ENCODE data around the gene HAPLN2. TPM values are rescaled to one million over a fixed set of nuclear protein-coding genes. Genes with fewer than 3 reads are reported as not detected.

HAPLN2 gene
- total and polyA plus RNA-seq, 2 of the 8 experiments (the other 6 are each of a cell fraction or from before 2014, with no cell fraction given), result 0.19 to 0.51 TPM

DNA sequence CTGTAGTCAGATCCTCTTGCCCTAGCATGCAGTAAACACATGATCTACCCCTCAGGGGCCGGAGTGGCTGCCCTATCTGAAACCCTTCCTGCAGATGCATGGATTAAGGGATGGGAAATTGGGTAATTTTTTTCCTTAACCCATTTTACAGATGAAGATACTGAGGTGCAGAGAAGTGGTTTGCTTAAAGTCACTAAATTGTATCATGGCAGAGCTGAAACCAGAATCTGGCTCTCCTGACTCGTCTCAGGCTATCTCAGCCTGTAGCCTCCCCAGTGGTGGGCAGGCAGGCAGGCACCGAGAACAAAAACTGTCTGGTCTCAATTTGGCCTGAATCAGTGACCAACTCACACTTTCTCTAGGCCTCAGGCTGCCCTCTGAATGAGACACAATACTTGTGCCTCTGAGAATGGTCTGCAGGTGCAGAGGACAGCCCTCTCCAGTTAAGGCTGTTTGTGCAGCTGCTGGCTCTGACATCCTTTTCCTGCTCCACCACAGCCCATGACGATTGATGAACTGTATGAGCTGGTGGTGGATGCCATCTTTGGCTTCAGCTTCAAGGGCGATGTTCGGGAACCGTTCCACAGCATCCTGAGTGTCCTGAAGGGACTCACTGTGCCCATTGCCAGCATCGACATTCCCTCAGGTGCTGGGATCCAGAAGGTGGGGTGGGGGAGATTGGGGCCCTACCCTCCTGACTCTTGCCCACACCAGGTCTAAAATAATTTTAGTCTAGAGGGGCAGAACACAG lies 26.1 kb upstream of the HAPLN2 start:
- Histone ChIP-seq H3K27ac (ENCODE audit: low read depth, low read length) (no peak overlapping the region), H2BK20ac (ENCODE audit: low read length) (no peak overlapping the region), H2BK12ac (ENCODE audit: low read depth, low read length) (no peak overlapping the region), H2AFZ (ENCODE audit: low read length) (no peak overlapping the region), H2BK15ac (ENCODE audit: low read length) (no peak overlapping the region), H3K9ac (replicated peaks in 1 of 4; ENCODE audit: extremely low read depth in 1 of 4, low read depth in 3 of 4, low read length in 3 of 4) (no peak overlapping the region), H3K23me2 (ENCODE audit: low read depth, low read length) (peaks cover 10% of the 10 kb centered on the region), H3K36me3 (ENCODE audit: control insufficient read depth in 2 of 4, insufficient read depth in 4 of 4, low read length in 3 of 4) (peaks cover 16 to 49% (median 36%) of the 10 kb centered on the region in 4 experiments), H3K23ac (ENCODE audit: insufficient read length) (no peak overlapping the region), H3K14ac (ENCODE audit: insufficient read length) (no peak overlapping the region), H3K56ac (replicated peaks; ENCODE audit: insufficient read length, low read depth, low read length) (no peak overlapping the region), H3K9me3 (ENCODE audit: insufficient read depth in 2 of 2, low read depth in 1 of 2, low read length in 1 of 2) (no peaks in the 10 kb centered on the region), H2BK120ac (replicated peaks; ENCODE audit: low read depth, low read length) (no peak overlapping the region), H2AK5ac (ENCODE audit: low read depth, low read length) (no peak overlapping the region), H3K79me2 (ENCODE audit: control insufficient read depth in 1 of 2, insufficient read depth in 2 of 2, low read length in 2 of 2) (no peaks in the 10 kb centered on the region), H4K91ac (replicated peaks; ENCODE audit: insufficient read length, low read length) (no peak overlapping the region), H2BK5ac (ENCODE audit: low read depth, low read length) (no peak overlapping the region), H3K4me1 (replicated peaks in 1 of 4; ENCODE audit: control insufficient read depth in 3 of 4, insufficient read depth in 4 of 4, low read length in 3 of 4) (peaks cover 0 to 10% (median 2%) of the 10 kb centered on the region in 4 experiments; a peak in 4 of 7 replicates), H3K4me3 (ENCODE audit: extremely low read depth in 1 of 4, insufficient read depth in 2 of 4, low read depth in 3 of 4, low read length in 4 of 4) (peak overlapping the region in 1 of 4 experiments; percentile 76; a peak in 2 of 8 replicates), H3K18ac (ENCODE audit: extremely low read depth, low read length) (no peak overlapping the region), H3K27me3 (replicated peaks in 1 of 4; ENCODE audit: control insufficient read depth in 3 of 4, extremely low read depth in 1 of 4, insufficient read depth in 3 of 4, low read length in 3 of 4) (no peaks in the 10 kb centered on the region), H4K8ac (ENCODE audit: extremely low read depth, insufficient read depth, low read length) (no peak overlapping the region), H4K20me1 (replicated peaks in 1 of 2; ENCODE audit: control insufficient read depth in 1 of 2, insufficient read depth in 2 of 2, low read length in 2 of 2) (peaks cover 0 to 5% of the 10 kb centered on the region in 2 experiments), H3K79me1 (ENCODE audit: low read depth, low read length) (0 out of 2 replicates have a peak, but pooled peaks cover 2% of the 10 kb centered on the region), H3K4ac (replicated peaks; ENCODE audit: insufficient read length, low read depth, low read length) (no peak overlapping the region), H4K5ac (ENCODE audit: insufficient read length, low read depth, low read length) (no peak overlapping the region), H3K4me2 (ENCODE audit: insufficient read depth in 1 of 2, low read depth in 2 of 2, low read length in 2 of 2) (peak overlapping the region; percentile 68 to 90; a peak in 3 of 4 replicates)
- 93% methylated on average over 8 of the region's 8 CpGs; no CpG with 5 or more reads in 1 of the 2 experiments for WGBS, 2 experiments (ENCODE audit: extremely low coverage in 1 of 2, insufficient coverage in 1 of 2, insufficient read length in 1 of 2, insufficient replicate concordance in 2 of 2, low coverage in 1 of 2, low lambda C conversion rate in 2 of 2, missing lambda C conversion rate in 1 of 2)
- CTCF ChIA-PET (ENCODE audit: partially characterized antibody), result interaction anchor here (0.7 to 5.3 kb wide), 12 partner anchors 8 to 142 kb away, joined by 3 to 45 read pairs (median 4); partner anchors contain the start of genes GPATCH4, HAPLN2 and MEF2D
- POLR2A ChIA-PET (ENCODE audit: partially characterized antibody), result interaction anchor here (0.7 to 5.1 kb wide), 16 partner anchors 8 to 166 kb away, joined by 3 to 66 read pairs (median 4); partner anchors contain the start of genes CRABP2, GPATCH4, MEF2D and NES
- no peak for DNase-seq (ENCODE audit: low read depth in 1 of 2, low spot score in 2 of 2)
- no peak for FAIRE-seq
- TF ChIP-seq MAFK (IDR thresholded peaks at IDR 0.05; ENCODE audit: low read depth, low read length), result no peak
- TF ChIP-seq SIX5 (IDR thresholded peaks at IDR 0.05; ENCODE audit: low read depth, low read length), result no peak
- TF ChIP-seq KDM5A (IDR thresholded peaks at IDR 0.05; ENCODE audit: low read length), result no peak
- TF ChIP-seq RNF2 (IDR thresholded peaks at IDR 0.05; ENCODE audit: borderline replicate concordance, low read depth, low read length, missing control alignments, poor library complexity, severe bottlenecking), result no peak
- peak in 1 of 2 experiments; percentile 8; a peak in 1 of 3 replicates for TF ChIP-seq POLR2A (IDR thresholded peaks at IDR 0.05; ENCODE audit: control extremely low read depth in 1 of 2, low read depth in 2 of 2, low read length in 2 of 2)
- TF ChIP-seq TAF1 (IDR thresholded peaks at IDR 0.05; ENCODE audit: low read depth, low read length), result no peak
- no peak for TF ChIP-seq SP4 (IDR thresholded peaks at IDR 0.05; ENCODE audit: low read length)
- TF ChIP-seq, protein P1, sequence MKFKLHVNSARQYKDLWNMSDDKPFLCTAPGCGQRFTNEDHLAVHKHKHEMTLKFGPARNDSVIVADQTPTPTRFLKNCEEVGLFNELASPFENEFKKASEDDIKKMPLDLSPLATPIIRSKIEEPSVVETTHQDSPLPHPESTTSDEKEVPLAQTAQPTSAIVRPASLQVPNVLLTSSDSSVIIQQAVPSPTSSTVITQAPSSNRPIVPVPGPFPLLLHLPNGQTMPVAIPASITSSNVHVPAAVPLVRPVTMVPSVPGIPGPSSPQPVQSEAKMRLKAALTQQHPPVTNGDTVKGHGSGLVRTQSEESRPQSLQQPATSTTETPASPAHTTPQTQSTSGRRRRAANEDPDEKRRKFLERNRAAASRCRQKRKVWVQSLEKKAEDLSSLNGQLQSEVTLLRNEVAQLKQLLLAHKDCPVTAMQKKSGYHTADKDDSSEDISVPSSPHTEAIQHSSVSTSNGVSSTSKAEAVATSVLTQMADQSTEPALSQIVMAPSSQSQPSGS (IDR thresholded peaks at IDR 0.05; ENCODE audit: low read length), result no peak
- TF ChIP-seq BCL11A (IDR thresholded peaks at IDR 0.05; ENCODE audit: low read depth in 2 of 2, low read length in 2 of 2), result no peak
- peak; percentile 14; the same call in 1 of the 2 replicates for TF ChIP-seq POLR2AphosphoS5 (IDR thresholded peaks at IDR 0.05; ENCODE audit: low read depth, low read length)

Measured in H1 (cell line).